Activated T-cell treated with anti-CD3 and anti-CD28 coated beads for 24 hours (primary cell): ENCODE data around the gene CD70.
"Not testable (repeated sequence)": the region's sequence is repeated elsewhere in the genome, so short reads cannot be mapped to it uniquely, and the experiment has no call there.

ENCODE experiments used
- DNase-seq: peaks from one replicate; pipeline ENCODE4 v3.0.0-alpha.2; 2020; ENCODE audit warnings: low read depth

The CD70 gene

DNA sequence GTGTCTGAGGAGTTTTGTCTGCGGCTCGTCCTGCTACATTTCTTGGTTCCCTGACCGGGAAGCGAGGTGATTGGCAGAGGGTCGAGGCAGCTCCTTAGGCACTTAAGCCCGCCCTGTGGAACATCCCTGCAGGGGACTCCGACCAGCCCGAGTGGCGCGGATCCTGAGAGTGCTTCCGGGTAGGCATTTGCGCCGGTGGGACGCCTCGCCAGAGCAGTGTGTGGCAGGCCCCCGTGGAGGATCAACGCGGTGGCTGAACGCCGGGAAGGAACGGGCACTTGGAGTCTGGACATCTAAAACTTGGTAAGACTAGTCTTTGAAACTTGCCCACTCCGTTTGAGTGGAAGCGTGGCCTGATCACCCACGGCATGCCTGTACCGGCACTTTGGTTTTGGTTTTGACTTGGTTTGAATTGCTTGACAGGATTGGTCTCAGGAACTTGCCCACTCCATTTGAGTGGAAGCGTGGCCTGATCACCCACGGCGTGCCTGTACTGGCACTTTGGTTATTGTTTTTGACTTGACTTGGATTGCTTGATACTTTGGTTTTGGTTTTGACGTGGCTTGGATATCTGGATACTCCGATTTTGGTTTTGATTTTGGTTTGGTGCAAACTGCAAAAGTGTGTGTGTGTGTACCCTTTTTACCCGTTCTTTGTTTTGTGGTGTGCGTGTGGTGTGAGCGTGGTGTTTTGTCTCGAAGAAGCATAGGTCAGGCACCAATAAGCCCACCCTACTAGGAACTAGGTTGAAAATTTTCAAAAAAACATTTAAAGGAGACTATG, 6.7 kb upstream of the CD70 start:
- not testable (repeated sequence) for DNase-seq

- no peak for DNase-seq
These were observed 5.7 kb upstream of the CD70 start for GRCh38 chr19:6596621-6597020.

DNA sequence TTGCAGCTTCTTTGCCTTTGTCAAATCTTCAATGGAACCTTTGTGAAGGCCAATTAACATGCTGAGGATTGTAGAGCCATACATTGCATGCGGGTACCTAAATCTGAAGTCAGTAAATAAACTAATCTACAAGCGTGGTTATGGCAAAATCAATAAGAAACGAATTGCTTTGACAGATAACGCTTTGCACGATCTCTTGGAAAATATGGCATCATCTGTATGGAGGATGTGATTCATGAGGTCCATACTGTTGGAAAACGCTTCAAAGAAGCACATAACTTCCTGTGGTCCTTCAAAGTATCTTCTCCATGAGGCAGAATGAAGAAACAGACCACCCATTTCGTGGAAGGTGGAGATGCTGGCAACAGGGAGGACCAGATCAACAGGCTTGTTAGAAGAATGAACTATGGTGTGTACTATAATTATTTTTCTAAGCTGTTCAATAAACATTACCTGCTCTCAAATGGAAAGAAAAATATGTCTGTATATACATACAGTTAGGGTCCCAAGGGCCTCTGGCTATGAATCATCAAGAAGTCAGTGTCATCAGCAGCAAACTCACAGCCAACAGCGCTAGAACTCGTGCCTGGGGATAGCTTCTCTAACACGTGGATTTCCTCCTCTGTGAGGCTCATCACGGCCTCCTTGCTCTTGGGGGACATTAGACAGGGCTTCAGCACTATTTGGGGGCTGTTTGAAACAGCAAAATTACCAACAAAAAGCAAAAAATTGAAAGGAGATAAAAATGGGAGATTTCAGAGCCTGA, 2.9 kb upstream of the CD70 start:
- DNase-seq = no peak

DNA sequence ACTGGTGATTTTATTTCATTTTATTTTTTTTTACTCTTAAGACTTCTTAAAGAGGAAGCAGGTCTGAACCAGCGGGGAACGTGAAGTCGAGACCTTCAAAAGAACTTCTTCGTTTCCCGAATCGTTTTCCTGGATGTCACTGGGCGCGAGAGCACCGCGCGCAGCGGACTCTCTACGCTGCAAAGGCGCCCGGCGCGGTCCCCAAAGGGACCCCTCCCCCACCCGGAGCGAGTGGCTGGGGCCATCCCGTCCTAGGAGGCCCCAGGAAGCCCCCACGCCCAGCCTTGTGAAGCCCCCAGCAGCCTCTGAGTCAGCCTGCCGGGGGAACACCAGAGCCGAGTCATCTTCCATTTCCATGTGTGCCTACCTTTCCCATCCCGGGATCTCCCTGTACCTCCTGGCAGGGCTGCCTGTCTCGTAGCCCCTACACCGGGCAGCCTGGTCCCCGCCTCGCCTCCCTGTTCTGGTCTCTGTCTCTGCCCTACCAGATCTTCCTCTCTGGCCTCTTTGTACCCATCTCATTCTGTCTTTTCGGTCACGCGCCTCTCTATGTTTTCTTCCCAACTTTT, 608 bp downstream of the CD70 start:
- no peak for DNase-seq

DNA sequence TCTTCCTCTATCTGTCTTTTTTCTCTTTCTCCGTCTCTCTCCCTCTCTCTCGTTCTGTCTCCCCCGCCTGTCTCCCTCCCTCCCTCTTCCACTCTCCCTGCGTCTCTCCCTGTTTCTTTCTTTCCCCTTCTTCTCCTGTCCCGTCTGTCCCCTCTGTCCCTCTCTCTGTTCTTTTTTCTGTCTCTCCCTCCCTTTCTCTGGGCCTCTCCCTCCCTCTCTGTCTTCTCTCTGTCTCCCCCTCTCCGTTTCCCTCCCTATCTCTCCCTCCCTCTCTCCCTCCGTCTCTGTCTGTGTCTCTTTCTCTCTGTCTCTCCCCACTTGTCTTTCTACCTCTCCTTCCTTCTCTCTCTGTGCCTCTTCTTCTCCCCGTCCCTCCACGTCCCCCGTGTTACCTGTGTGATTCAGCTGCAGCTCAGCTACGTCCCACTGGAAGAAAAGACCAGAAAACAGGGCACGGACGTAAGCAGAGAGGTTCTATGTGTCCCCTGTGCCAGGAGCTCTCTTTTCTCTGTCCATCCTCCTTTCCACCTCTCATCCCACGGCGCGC, 1.2 kb downstream of the CD70 start:
- DNase-seq = no peak

DNA sequence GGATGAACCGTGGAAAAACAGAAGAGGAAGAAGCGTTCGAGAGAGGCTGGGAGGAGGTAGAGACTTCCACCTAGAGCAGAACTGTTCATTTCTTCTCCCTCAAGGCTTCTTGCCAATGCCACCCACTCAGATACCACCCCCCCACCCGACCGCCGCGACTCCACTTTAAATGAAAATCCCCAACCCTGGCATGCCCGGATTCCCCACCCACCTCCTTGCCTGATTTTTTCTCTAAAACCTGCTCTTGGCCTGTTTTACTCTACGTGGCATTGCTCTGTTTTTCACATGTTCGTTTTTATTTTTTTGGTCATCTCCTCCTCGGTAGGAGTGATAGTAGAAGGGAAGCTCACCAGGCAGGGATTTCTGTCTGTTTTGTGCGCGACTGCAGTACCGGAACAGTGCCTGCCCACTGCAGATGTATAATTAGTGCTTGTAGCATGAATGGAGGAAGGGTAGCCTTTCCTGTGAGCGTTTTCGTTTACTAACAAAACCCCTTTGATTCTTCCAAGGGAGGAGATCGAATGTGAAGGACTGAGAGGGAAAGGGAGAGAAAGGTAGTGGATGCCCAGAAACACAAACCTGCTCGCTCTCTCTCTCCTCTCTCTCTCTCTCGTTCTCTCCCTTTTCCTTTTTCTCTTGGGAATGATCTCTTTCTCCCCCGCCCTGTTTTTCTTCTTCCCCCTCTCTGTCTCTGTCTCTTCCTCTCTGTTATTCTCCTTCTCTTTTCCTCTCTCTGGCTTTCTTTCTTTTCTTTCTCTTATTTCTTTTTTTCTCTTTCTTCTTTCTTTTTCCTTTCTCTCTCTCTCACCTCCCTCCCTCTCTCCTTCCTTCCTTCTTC, 2.2 kb downstream of the CD70 start:
- DNase-seq = no peak

DNA sequence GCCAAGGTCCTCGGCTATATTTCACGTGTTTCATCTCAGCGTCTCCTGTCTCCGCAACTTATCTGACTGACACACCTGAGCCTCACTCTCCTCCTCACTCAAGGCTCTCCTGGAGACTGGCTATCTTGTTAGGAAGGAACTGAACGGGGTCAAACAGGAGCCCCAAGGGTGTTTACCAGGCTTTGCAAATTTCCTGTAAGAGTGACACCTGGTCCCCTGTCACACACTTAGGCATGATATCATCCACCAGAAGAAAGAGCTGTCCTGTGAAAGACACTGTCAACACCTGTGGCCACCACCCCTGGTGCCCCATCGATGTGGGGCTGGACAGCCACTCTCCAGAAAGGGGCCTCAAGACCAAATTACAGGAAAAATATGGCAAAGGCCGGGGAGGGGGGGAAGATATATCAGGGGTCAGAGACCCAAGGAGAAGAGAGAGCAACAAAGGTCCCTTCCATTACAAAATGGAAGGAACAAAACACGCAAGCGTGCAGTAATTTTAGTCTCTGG, 2.9 kb downstream of the CD70 start:
- no peak for DNase-seq

DNA sequence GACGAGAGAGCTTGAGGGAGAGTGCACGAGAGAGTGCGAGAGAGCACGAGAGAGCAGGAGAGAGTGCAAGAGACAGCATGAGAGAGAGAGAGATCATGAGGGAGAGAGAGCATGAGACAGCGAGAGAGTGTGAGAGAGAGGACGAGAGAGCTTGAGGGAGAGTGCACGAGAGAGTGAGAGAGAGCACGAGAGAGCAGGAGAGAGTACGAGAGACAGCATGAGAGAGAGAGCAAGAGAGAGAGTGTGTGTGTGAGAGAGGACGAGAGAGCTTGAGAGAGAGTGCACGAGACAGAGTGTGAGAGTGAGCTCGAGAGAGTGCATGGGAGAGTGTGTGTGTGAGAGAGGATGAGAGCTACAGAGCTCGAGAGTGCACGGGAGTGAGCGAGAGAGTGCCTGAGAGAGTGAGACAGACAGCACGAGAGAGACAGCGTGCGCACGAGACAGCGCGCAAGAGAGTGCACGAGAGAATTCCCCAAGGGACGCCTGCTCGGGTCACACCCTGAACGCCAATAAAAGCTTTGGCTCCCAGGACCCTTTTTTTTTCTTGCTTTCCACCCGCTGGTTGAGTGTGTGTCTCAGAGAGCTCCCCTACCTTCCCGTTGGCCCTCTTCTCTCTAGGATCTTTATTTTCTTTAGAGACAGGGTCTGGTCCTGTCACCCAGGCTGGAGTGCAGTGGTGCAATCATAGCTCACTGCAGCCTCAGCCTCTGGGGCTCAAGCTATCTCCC, 3.7 kb downstream of the CD70 start:
- no peak for DNase-seq

GRCh38 chr19:6586726-6587092, 4.2 kb downstream of the CD70 start:
- DNase-seq = no peak

- DNase-seq = no peak
These were observed 4.9 kb downstream of the CD70 start for GRCh38 chr19:6586056-6586455.

- not testable (repeated sequence) for DNase-seq
These were observed 8.2 kb downstream of the CD70 start for GRCh38 chr19:6582515-6583484.

- DNase-seq = no peak
These were observed 10.6 kb downstream of the CD70 start for GRCh38 chr19:6580313-6580712.

GRCh38 chr19:6579450-6580178, 11.3 kb downstream of the CD70 start:
- no peak for DNase-seq

DNA sequence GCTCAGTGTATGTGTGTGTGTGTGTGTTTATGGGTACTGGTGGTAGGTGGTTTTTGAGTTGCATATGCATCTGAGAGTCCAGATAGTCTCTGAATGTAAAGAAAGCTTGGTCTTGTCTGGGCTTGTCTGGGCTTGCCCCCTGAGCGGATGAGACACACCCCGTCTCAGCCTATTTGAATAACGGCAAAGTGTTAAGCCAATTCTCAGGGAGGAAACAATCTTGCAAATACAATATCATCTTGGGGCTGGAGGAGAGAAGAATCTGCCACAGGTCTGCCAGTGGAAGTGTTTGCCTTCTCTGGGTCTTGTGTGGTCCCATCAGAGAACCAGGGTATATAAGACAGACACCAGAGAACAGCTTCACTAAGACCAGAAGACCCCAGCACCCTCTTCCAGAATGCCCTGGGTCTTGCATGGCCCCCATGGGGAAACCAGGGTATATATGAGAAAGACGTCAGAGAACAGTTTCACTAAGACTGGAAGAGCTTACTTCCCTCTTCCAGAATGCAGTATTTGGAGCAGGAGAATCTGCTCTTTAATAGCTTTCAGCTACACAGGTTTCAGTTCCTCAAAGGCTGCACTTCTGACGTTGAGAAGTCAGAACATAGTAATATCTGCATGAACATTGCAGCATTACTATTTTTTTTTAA, 13.3 kb downstream of the CD70 start:
- no peak for DNase-seq

GRCh38 chr19:6576869-6577475, 14.0 kb downstream of the CD70 start:
- no peak for DNase-seq

- no peak for DNase-seq
These were observed 17.6 kb downstream of the CD70 start for GRCh38 chr19:6573350-6573749.

GRCh38 chr19:6572217-6572616, 18.7 kb downstream of the CD70 start:
- no peak for DNase-seq

GRCh38 chr19:6571167-6571566, 19.8 kb downstream of the CD70 start:
- DNase-seq = no peak
